Measurements from ENCODE around the gene ICAM4. TPM values are rescaled to one million over a fixed set of nuclear protein-coding genes. Genes with fewer than 3 reads are reported as not detected.
A peak's percentile ranks its signal among the peaks of the same experiment; 100 is the strongest.

ICAM4 gene
- total RNA-seq, 2 experiments from 2014 or later, result 0.23 to 0.46 TPM

GRCh38 chr19:10305139-10305806 lies 18.5 kb downstream of the ICAM4 start:
- intact Hi-C loops (cut with DNase I, micrococcal nuclease), result no loop called here
- no peak for ATAC-seq
- no peak for DNase-seq
- ChIA-PET POLR2A (no interaction called here), CTCF (interaction anchor here (0.6 kb wide), 1 partner anchor 51 kb away, joined by 3 read pairs; no protein-coding TSS in a partner anchor)
- no peak overlapping the region for H3K27ac Mint-ChIP-seq
- no peak overlapping the region for H3K4me3 Mint-ChIP-seq
- H3K4me1 Mint-ChIP-seq, result peaks cover 8% of the 10 kb centered on the region
- H3K36me3 Mint-ChIP-seq (ENCODE audit: low read depth), result peaks cover 2% of the 10 kb centered on the region
- peaks cover 3% of the 10 kb centered on the region for H3K27me3 Mint-ChIP-seq
- H3K9me3 Mint-ChIP-seq (ENCODE audit: low read depth), result no peaks in the 10 kb centered on the region

GRCh38 chr19:10306327-10306726 lies 19.6 kb downstream of the ICAM4 start:
- H3K27ac Mint-ChIP-seq, result no peak overlapping the region
- no peak for DNase-seq
- H3K36me3 Mint-ChIP-seq (ENCODE audit: low read depth), result peaks cover 4% of the 10 kb centered on the region
- H3K27me3 Mint-ChIP-seq, result peaks cover 3% of the 10 kb centered on the region
- peaks cover 8% of the 10 kb centered on the region for H3K4me1 Mint-ChIP-seq
- no peaks in the 10 kb centered on the region for H3K9me3 Mint-ChIP-seq (ENCODE audit: low read depth)
- CTCF ChIA-PET, result interaction anchor here (0.8 to 1.4 kb wide), 2 partner anchors 27 to 36 kb away, joined by 3 to 4 read pairs; no protein-coding TSS in a partner anchor
- POLR2A ChIA-PET, result no interaction called here
- intact Hi-C loops (cut with DNase I, micrococcal nuclease), result no loop called here
- no peak overlapping the region for H3K4me3 Mint-ChIP-seq
- no peak for ATAC-seq

GRCh38 chr19:10309423-10309822 lies 22.7 kb downstream of the ICAM4 start, which contains the start of gene ZGLP1:
Gene ZGLP1 (minus strand): TSS chr19:10309815.
- H3K36me3 Mint-ChIP-seq (ENCODE audit: low read depth), result peaks cover 10% of the 10 kb centered on the region
- no peak within 1 kb of the TSS for H3K27ac Mint-ChIP-seq
- H3K4me1 Mint-ChIP-seq, result peaks cover 4% of the 10 kb centered on the region
- H3K4me3 Mint-ChIP-seq, result no peak within 1 kb of the TSS
- H3K9me3 Mint-ChIP-seq (ENCODE audit: low read depth), result no peaks in the 10 kb centered on the region
- CTCF ChIA-PET, result no interaction called here
- DNase-seq (no peak), ATAC-seq (no peak)
- no peaks in the 10 kb centered on the region for H3K27me3 Mint-ChIP-seq
- intact Hi-C loops (cut with DNase I, micrococcal nuclease), result no loop called here
- POLR2A ChIA-PET, result interaction anchor here (0.5 kb wide), 1 partner anchor 11 kb away, joined by 10 read pairs; no protein-coding TSS in a partner anchor

- intact Hi-C loops (cut with DNase I, micrococcal nuclease), result loop anchor here in 1 of 2 experiments (1.0 to 2.0 kb wide), 2 partner anchors 18 to 55 kb away; partner anchors contain the start of gene RAVER1
- peak; percentile 94 for ATAC-seq
- H3K4me1 Mint-ChIP-seq, result peaks cover 16% of the 10 kb centered on the region
- peak within 1 kb of the TSS; percentile 80 for H3K27ac Mint-ChIP-seq
- no peaks in the 10 kb centered on the region for H3K27me3 Mint-ChIP-seq
- no peaks in the 10 kb centered on the region for H3K9me3 Mint-ChIP-seq (ENCODE audit: low read depth)
- POLR2A ChIA-PET, result interaction anchor here (1.1 to 1.5 kb wide), 2 partner anchors 9 to 11 kb away, joined by 3 to 5 read pairs; no protein-coding TSS in a partner anchor
- CTCF ChIA-PET, result interaction anchor here (0.6 kb wide), 1 partner anchor 93 kb away, joined by 3 read pairs; no protein-coding TSS in a partner anchor
- peak within 1 kb of the TSS; percentile 89 for H3K4me3 Mint-ChIP-seq
- H3K36me3 Mint-ChIP-seq (ENCODE audit: low read depth), result peaks cover 35% of the 10 kb centered on the region
- DNase-seq, result peak; percentile 95
Observed at GRCh38 chr19:10315335-10316214, 28.8 kb downstream of the ICAM4 start, which contains the start of gene FDX2. Gene FDX2 (minus strand): TSS chr19:10316015. CDS start chr19:10315996, 19 bp downstream.

- Mint-ChIP-seq H3K36me3 (ENCODE audit: low read depth) (peaks cover 33% of the 10 kb centered on the region), H3K27ac (peak overlapping the region; percentile 58), H3K9me3 (ENCODE audit: low read depth) (no peaks in the 10 kb centered on the region), H3K4me3 (peak overlapping the region; percentile 89), H3K27me3 (no peaks in the 10 kb centered on the region), H3K4me1 (peaks cover 16% of the 10 kb centered on the region)
- intact Hi-C loops (cut with DNase I, micrococcal nuclease), result loop anchor here in 1 of 2 experiments (2.0 kb wide), 1 partner anchor 56 kb away; no protein-coding TSS in a partner anchor
- ATAC-seq (no peak), DNase-seq (peak; percentile 20)
- CTCF ChIA-PET, result interaction anchor here (0.9 kb wide), 1 partner anchor 80 kb away, joined by 5 read pairs; no protein-coding TSS in a partner anchor
- POLR2A ChIA-PET, result interaction anchor here (0.6 to 1.5 kb wide), 3 partner anchors 8 to 107 kb away, joined by 3 to 5 read pairs (median 5); no protein-coding TSS in a partner anchor
Observed at GRCh38 chr19:10316229-10317044, 29.7 kb downstream of the ICAM4 start.

GRCh38 chr19:10317045-10317856 lies 30.5 kb downstream of the ICAM4 start:
- H3K36me3 Mint-ChIP-seq (ENCODE audit: low read depth), result peaks cover 39% of the 10 kb centered on the region
- H3K4me1 Mint-ChIP-seq, result peaks cover 16% of the 10 kb centered on the region
- DNase-seq, result no peak
- H3K27me3 Mint-ChIP-seq, result no peaks in the 10 kb centered on the region
- CTCF ChIA-PET, result interaction anchor here (0.9 kb wide), 1 partner anchor 81 kb away, joined by 5 read pairs; no protein-coding TSS in a partner anchor
- no peak overlapping the region for H3K4me3 Mint-ChIP-seq
- intact Hi-C loops (cut with DNase I, micrococcal nuclease), result loop anchor here in 1 of 2 experiments (2.0 kb wide), 1 partner anchor 56 kb away; no protein-coding TSS in a partner anchor
- H3K27ac Mint-ChIP-seq, result no peak overlapping the region
- POLR2A ChIA-PET, result interaction anchor here (0.6 to 1.5 kb wide), 3 partner anchors 7 to 108 kb away, joined by 3 to 5 read pairs (median 5); no protein-coding TSS in a partner anchor
- ATAC-seq, result no peak
- H3K9me3 Mint-ChIP-seq (ENCODE audit: low read depth), result no peaks in the 10 kb centered on the region

GRCh38 chr19:10317857-10318462 lies 31.2 kb downstream of the ICAM4 start:
- H3K27me3 Mint-ChIP-seq, result no peaks in the 10 kb centered on the region
- peaks cover 16% of the 10 kb centered on the region for H3K4me1 Mint-ChIP-seq
- ChIA-PET POLR2A (interaction anchor here (1.0 to 1.8 kb wide), 2 partner anchors 16 to 44 kb away, joined by 5 to 7 read pairs; no protein-coding TSS in a partner anchor), CTCF (no interaction called here)
- no peak for DNase-seq
- no peak overlapping the region for H3K4me3 Mint-ChIP-seq
- intact Hi-C loops (cut with DNase I, micrococcal nuclease), result loop anchor here in 1 of 2 experiments (2.0 kb wide), 1 partner anchor 57 kb away; no protein-coding TSS in a partner anchor
- no peak for ATAC-seq
- no peaks in the 10 kb centered on the region for H3K9me3 Mint-ChIP-seq (ENCODE audit: low read depth)
- H3K27ac Mint-ChIP-seq, result no peak overlapping the region
- peaks cover 36% of the 10 kb centered on the region for H3K36me3 Mint-ChIP-seq (ENCODE audit: low read depth)

GRCh38 chr19:10318807-10319682 lies 32.3 kb downstream of the ICAM4 start:
- Mint-ChIP-seq H3K4me1 (peaks cover 16% of the 10 kb centered on the region), H3K27ac (no peak overlapping the region), H3K4me3 (no peak overlapping the region), H3K27me3 (no peaks in the 10 kb centered on the region), H3K9me3 (ENCODE audit: low read depth) (no peaks in the 10 kb centered on the region), H3K36me3 (ENCODE audit: low read depth) (peaks cover 37% of the 10 kb centered on the region)
- CTCF ChIA-PET, result no interaction called here
- DNase-seq (no peak), ATAC-seq (no peak)
- intact Hi-C loops (cut with DNase I, micrococcal nuclease), result no loop called here
- POLR2A ChIA-PET, result interaction anchor here (0.9 to 1.8 kb wide), 3 partner anchors 15 to 61 kb away, joined by 3 to 7 read pairs (median 5); partner anchors contain the start of gene TYK2
